ENCODE results near the gene LAMA5. TPM values are rescaled to one million over a fixed set of nuclear protein-coding genes. Genes with fewer than 3 reads are reported as not detected.

Gene LAMA5
- total and polyA plus RNA-seq, 3 experiments from 2014 or later: 0.13 to 0.78 TPM; not detected in 1

GRCh38 chr20:62346398-62347150 lies 20.5 kb downstream of the LAMA5 start:
- DNase-seq: no peak
- Mint-ChIP-seq H3K27ac (no peak overlapping the region), H3K4me3 (no peak overlapping the region), H3K36me3 (peaks cover 0 to 3% (median 0%) of the 10 kb centered on the region in 3 donors), H3K4me1 (peaks cover 0 to 2% (median 0%) of the 10 kb centered on the region in 3 donors), H3K9me3 (peaks cover 1 to 8% (median 3%) of the 10 kb centered on the region in 5 donors), H3K27me3 (peaks cover 4 to 6% of the 10 kb centered on the region in 2 donors)
- no peak overlapping the region for H3K27ac ChIP-seq (ENCODE audit: low read depth, low read length)
- no peak overlapping the region for H3K4me3 ChIP-seq (ENCODE audit: low read length)
- no peaks in the 10 kb centered on the region for H3K4me1 ChIP-seq (ENCODE audit: insufficient read depth, low read length)
- H3K27me3 ChIP-seq (ENCODE audit: insufficient read depth, low read length, poor library complexity, severe bottlenecking): no peaks in the 10 kb centered on the region
- POLR2A ChIA-PET: no interaction called here
- CTCF ChIA-PET: no interaction called here
- no peaks in the 10 kb centered on the region for H3K36me3 ChIP-seq (ENCODE audit: insufficient read depth, low read length)
- no peaks in the 10 kb centered on the region for H3K9me3 ChIP-seq (ENCODE audit: low read length)

DNA sequence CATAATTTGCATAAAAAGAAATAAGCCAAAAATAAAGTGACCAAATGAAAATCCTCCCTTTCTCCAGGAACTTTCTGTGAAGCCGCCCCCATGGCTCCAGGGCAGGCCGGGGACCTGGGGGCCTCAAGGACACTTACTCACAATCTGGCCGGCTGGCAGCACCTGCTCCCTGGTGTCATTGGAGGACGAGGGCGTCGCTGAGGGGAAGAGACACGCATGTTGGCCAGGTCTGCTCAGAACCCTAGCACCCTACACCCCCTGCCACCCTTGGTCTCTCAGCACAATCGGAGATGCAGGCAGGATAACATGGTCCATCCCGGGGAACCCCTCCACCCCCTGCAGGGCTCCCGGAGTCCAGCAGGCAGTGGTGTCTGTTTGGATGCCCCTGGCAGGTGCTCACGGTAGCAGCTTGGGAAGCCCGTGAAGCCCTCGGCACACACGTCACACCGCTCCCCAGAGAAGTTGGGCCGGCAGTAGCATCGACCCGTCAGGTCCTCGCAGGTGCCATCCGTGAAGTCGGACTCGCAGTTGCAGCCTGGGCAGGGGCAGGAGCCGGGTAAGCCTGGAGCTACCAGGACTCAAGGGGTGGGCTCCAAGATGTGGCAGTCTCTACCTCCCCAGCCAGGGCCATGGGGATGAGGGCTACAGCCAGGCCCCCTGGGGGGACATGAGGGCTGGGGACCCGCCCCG lies 21.3 kb downstream of the LAMA5 start:
- peaks cover 4 to 6% of the 10 kb centered on the region in 2 donors for H3K27me3 Mint-ChIP-seq
- H3K4me3 Mint-ChIP-seq: no peak overlapping the region
- peaks cover 0 to 2% (median 0%) of the 10 kb centered on the region in 3 donors for H3K4me1 Mint-ChIP-seq
- H3K36me3 Mint-ChIP-seq: peaks cover 0 to 3% (median 0%) of the 10 kb centered on the region in 3 donors
- ChIA-PET POLR2A (no interaction called here), CTCF (no interaction called here)
- Histone ChIP-seq H3K9me3 (ENCODE audit: low read length) (no peaks in the 10 kb centered on the region), H3K4me3 (ENCODE audit: low read length) (no peak overlapping the region), H3K4me1 (ENCODE audit: insufficient read depth, low read length) (no peaks in the 10 kb centered on the region), H3K27me3 (ENCODE audit: insufficient read depth, low read length, poor library complexity, severe bottlenecking) (no peaks in the 10 kb centered on the region), H3K27ac (ENCODE audit: low read depth, low read length) (no peak overlapping the region), H3K36me3 (ENCODE audit: insufficient read depth, low read length) (no peaks in the 10 kb centered on the region)
- no peak for DNase-seq
- peaks cover 1 to 8% (median 3%) of the 10 kb centered on the region in 5 donors for H3K9me3 Mint-ChIP-seq
- no peak overlapping the region for H3K27ac Mint-ChIP-seq

- POLR2A ChIA-PET: no interaction called here
- Histone ChIP-seq H3K27me3 (ENCODE audit: insufficient read depth, low read length, poor library complexity, severe bottlenecking) (no peaks in the 10 kb centered on the region), H3K36me3 (ENCODE audit: insufficient read depth, low read length) (no peaks in the 10 kb centered on the region), H3K4me3 (ENCODE audit: low read length) (no peak overlapping the region), H3K9me3 (ENCODE audit: low read length) (no peaks in the 10 kb centered on the region), H3K27ac (ENCODE audit: low read depth, low read length) (no peak overlapping the region), H3K4me1 (ENCODE audit: insufficient read depth, low read length) (no peaks in the 10 kb centered on the region)
- Mint-ChIP-seq H3K9me3 (peaks cover 3 to 8% (median 4%) of the 10 kb centered on the region in 5 donors), H3K27me3 (peaks cover 5 to 9% of the 10 kb centered on the region in 2 donors), H3K36me3 (peaks cover 0 to 3% (median 2%) of the 10 kb centered on the region in 3 donors), H3K4me3 (no peak overlapping the region), H3K27ac (no peak overlapping the region), H3K4me1 (peaks cover 0 to 2% (median 0%) of the 10 kb centered on the region in 3 donors)
- DNase-seq: no peak
- CTCF ChIA-PET: no interaction called here
These were observed 22.3 kb downstream of the LAMA5 start for GRCh38 chr20:62344782-62345181.

DNA sequence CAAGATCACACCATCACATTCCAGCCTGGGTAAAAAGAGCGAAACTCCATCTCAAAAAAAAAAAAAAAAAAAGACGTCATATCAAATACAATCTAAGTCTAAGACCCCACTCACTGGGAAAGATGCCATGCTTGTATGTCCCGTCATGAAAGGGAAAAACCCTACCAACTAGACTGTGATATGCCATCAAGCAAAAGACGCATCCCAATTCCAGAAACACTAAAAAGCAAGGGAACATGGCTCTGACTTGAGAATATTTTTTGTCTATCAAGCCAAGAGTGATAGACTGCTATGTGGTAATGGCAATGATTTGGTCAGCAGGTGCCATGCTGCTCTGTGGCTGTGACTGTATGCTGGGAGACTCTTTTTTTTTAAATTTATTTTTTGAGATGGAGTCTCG lies 23.0 kb downstream of the LAMA5 start:
- Histone ChIP-seq H3K4me1 (ENCODE audit: insufficient read depth, low read length) (no peaks in the 10 kb centered on the region), H3K4me3 (ENCODE audit: low read length) (no peak overlapping the region), H3K27me3 (ENCODE audit: insufficient read depth, low read length, poor library complexity, severe bottlenecking) (no peaks in the 10 kb centered on the region), H3K9me3 (ENCODE audit: low read length) (no peaks in the 10 kb centered on the region), H3K36me3 (ENCODE audit: insufficient read depth, low read length) (no peaks in the 10 kb centered on the region), H3K27ac (ENCODE audit: low read depth, low read length) (no peak overlapping the region)
- H3K36me3 Mint-ChIP-seq: peaks cover 0 to 7% (median 2%) of the 10 kb centered on the region in 3 donors
- H3K4me3 Mint-ChIP-seq: no peak overlapping the region
- H3K27ac Mint-ChIP-seq: no peak overlapping the region
- H3K9me3 Mint-ChIP-seq: peaks cover 3 to 8% (median 4%) of the 10 kb centered on the region in 5 donors
- H3K27me3 Mint-ChIP-seq: peaks cover 5 to 13% of the 10 kb centered on the region in 2 donors
- DNase-seq: no peak
- peaks cover 0 to 2% (median 0%) of the 10 kb centered on the region in 3 donors for H3K4me1 Mint-ChIP-seq
- ChIA-PET CTCF (interaction anchor here (0.8 kb wide), 1 partner anchor 13 kb away, joined by 3 read pairs; no protein-coding TSS in a partner anchor), POLR2A (no interaction called here)

DNA sequence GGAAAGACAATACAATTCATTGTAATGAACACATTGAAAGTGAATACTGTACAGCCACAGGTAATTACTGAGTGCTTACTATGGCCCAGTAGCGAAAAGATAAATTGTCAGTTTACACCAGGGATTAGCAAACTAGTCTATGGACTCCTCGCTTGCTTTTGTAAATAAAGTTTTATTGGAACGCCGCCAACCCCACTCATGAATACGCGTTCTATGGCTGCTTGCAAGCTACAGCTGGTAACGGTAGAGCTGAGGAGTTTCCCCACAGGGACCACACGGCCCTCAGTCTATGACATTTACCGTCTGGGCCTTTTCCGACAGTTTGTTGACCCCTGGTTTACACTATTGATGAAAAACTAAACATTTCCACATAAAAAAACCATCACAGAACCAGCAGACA lies 24.2 kb downstream of the LAMA5 start:
- Histone ChIP-seq H3K36me3 (ENCODE audit: insufficient read depth, low read length) (no peaks in the 10 kb centered on the region), H3K27me3 (ENCODE audit: insufficient read depth, low read length, poor library complexity, severe bottlenecking) (no peaks in the 10 kb centered on the region), H3K27ac (ENCODE audit: low read depth, low read length) (no peak overlapping the region), H3K9me3 (ENCODE audit: low read length) (no peaks in the 10 kb centered on the region), H3K4me1 (ENCODE audit: insufficient read depth, low read length) (no peaks in the 10 kb centered on the region), H3K4me3 (ENCODE audit: low read length) (no peak overlapping the region)
- H3K27me3 Mint-ChIP-seq: peaks cover 5 to 15% of the 10 kb centered on the region in 2 donors
- CTCF ChIA-PET: no interaction called here
- H3K36me3 Mint-ChIP-seq: peaks cover 0 to 7% (median 0%) of the 10 kb centered on the region in 3 donors
- POLR2A ChIA-PET: interaction anchor here (0.6 kb wide), 1 partner anchor 11 kb away, joined by 3 read pairs; no protein-coding TSS in a partner anchor
- no peaks in the 10 kb centered on the region for H3K4me1 Mint-ChIP-seq
- no peak for DNase-seq
- peaks cover 0 to 3% (median 1%) of the 10 kb centered on the region in 5 donors for H3K9me3 Mint-ChIP-seq
- no peak overlapping the region for H3K27ac Mint-ChIP-seq
- no peak overlapping the region for H3K4me3 Mint-ChIP-seq

GRCh38 chr20:62339647-62340062 lies 27.5 kb downstream of the LAMA5 start:
- Histone ChIP-seq H3K27ac (ENCODE audit: low read depth, low read length) (no peak overlapping the region), H3K4me3 (ENCODE audit: low read length) (no peak overlapping the region), H3K36me3 (ENCODE audit: insufficient read depth, low read length) (no peaks in the 10 kb centered on the region), H3K4me1 (ENCODE audit: insufficient read depth, low read length) (no peaks in the 10 kb centered on the region), H3K9me3 (ENCODE audit: low read length) (no peaks in the 10 kb centered on the region), H3K27me3 (ENCODE audit: insufficient read depth, low read length, poor library complexity, severe bottlenecking) (no peaks in the 10 kb centered on the region)
- ChIA-PET CTCF (no interaction called here), POLR2A (interaction anchor here (0.7 kb wide), 1 partner anchor 21 kb away, joined by 7 read pairs; no protein-coding TSS in a partner anchor)
- Mint-ChIP-seq H3K4me3 (no peak overlapping the region), H3K27ac (no peak overlapping the region), H3K4me1 (no peaks in the 10 kb centered on the region), H3K27me3 (peaks cover 5 to 16% of the 10 kb centered on the region in 2 donors), H3K36me3 (peaks cover 0 to 7% (median 0%) of the 10 kb centered on the region in 3 donors), H3K9me3 (peaks cover 0 to 3% (median 0%) of the 10 kb centered on the region in 5 donors)
- DNase-seq: no peak

GRCh38 chr20:62338294-62338620 lies 28.9 kb downstream of the LAMA5 start:
- H3K27ac ChIP-seq (ENCODE audit: low read depth, low read length): no peak overlapping the region
- no peak for DNase-seq
- Mint-ChIP-seq H3K36me3 (peaks cover 0 to 7% (median 0%) of the 10 kb centered on the region in 3 donors), H3K4me3 (no peak overlapping the region), H3K4me1 (no peaks in the 10 kb centered on the region), H3K9me3 (peaks cover 0 to 3% (median 0%) of the 10 kb centered on the region in 5 donors), H3K27ac (no peak overlapping the region), H3K27me3 (peaks cover 5 to 16% of the 10 kb centered on the region in 2 donors)
- H3K27me3 ChIP-seq (ENCODE audit: insufficient read depth, low read length, poor library complexity, severe bottlenecking): no peaks in the 10 kb centered on the region
- no peaks in the 10 kb centered on the region for H3K4me1 ChIP-seq (ENCODE audit: insufficient read depth, low read length)
- ChIA-PET CTCF (interaction anchor here (0.7 kb wide), 1 partner anchor 133 kb away, joined by 3 read pairs; no protein-coding TSS in a partner anchor), POLR2A (no interaction called here)
- H3K9me3 ChIP-seq (ENCODE audit: low read length): no peaks in the 10 kb centered on the region
- H3K4me3 ChIP-seq (ENCODE audit: low read length): no peak overlapping the region
- no peaks in the 10 kb centered on the region for H3K36me3 ChIP-seq (ENCODE audit: insufficient read depth, low read length)
